MCF 10A (cell line): ENCODE measurements around the gene TLE3. TPM values are rescaled to one million over a fixed set of nuclear protein-coding genes. Genes with fewer than 3 reads are reported as not detected.
A peak's percentile ranks its signal among the peaks of the same experiment; 100 is the strongest.

Source experiments
- microRNA-seq: library from miRNA; unstranded; fragments of <30 nt; microRNA quantifications from one replicate; pipeline ENCODE4 v1.2.0, GENCODE V29; 2022
- total RNA-seq: library from RNA; stranded (reverse); gene quantifications from 2 replicates; pipeline ENCODE4 v1.2.3, GENCODE V29; 2022

TLE3 gene
- total RNA-seq, 1 experiment from 2014 or later = 23.2 TPM

Small RNAs within 50 kb of the gene (microRNA-seq; reads per million reads assigned to microRNA genes)
- gene MIR629 = 154 reads per million, percentile 75 among the genes with 10 or more reads in this experiment
